HG03575 (cell line): ENCODE data around the gene LHX6.

Source experiments
- ATAC-seq: cut with Tn5 transposase; IDR thresholded peaks from one replicate; pipeline ENCODE4 v1.9.1; 2021; ENCODE audit not compliant: unreplicated experiment, insufficient number of reproducible peaks, low FRiP score; ENCODE audit errors: extremely low read depth

LHX6 gene

DNA sequence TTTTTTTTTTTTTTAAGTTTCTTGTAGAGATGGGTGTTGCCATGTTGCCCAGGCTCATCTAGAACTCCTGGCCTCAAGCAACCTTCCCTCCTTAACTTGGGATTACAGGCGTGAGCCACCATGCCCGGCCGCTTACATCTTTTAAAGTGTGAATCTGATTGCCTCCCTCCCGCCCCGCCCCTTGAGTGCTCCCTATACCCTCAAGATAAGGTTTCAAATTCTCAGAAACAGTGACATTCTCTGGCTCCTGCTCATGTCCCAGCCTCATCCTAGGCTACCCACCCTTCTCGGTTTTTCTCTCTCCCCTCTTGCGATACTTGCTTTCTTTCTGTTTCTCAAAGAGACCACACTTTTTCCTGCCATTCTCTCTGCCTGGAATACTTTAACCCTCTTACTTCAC is 56.6 kb downstream of the LHX6 start:
- ATAC-seq, result no peak

DNA sequence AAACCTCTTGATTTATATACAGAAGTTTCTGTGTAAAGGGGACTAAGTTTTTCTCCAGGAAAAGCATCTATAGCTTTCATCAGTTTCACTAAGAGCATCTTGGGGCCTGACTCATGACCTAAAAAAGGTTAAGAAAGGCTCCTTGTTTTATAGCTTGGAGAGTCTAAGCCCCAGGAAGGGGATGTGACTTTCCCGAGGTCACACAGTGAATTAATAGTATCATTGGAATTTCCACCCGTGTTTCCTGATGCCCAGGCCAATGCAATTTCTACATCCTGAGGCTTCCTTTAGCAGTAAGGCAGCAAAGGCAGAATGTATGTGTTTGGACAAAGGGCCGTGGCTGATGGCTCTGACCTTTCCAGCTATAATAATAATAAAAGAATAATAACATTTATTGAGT is 60.4 kb downstream of the LHX6 start:
- ATAC-seq, result no peak

GRCh38 chr9:122164286-122164685 is 64.5 kb downstream of the LHX6 start:
- no peak for ATAC-seq

DNA sequence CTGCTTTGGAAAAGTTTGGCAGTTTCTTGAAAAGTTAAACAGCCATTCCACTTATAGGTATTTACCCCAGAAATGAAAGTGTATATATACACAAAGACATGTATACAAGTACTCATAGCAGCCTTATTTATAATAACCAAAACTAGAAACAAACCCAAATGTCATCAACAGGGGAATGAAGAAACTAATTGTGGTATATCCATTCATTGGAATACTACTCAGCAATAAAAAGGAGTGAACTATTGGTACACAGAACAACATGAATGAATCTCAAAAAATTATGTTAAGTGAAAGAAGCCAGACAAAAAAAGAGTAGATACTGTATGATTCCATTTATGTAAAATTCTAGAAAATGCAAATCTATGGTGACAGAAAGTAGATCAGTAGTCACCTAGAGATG is 66.3 kb downstream of the LHX6 start:
- no peak for ATAC-seq

GRCh38 chr9:122159925-122160246 is 68.9 kb downstream of the LHX6 start:
- ATAC-seq, result no peak

DNA sequence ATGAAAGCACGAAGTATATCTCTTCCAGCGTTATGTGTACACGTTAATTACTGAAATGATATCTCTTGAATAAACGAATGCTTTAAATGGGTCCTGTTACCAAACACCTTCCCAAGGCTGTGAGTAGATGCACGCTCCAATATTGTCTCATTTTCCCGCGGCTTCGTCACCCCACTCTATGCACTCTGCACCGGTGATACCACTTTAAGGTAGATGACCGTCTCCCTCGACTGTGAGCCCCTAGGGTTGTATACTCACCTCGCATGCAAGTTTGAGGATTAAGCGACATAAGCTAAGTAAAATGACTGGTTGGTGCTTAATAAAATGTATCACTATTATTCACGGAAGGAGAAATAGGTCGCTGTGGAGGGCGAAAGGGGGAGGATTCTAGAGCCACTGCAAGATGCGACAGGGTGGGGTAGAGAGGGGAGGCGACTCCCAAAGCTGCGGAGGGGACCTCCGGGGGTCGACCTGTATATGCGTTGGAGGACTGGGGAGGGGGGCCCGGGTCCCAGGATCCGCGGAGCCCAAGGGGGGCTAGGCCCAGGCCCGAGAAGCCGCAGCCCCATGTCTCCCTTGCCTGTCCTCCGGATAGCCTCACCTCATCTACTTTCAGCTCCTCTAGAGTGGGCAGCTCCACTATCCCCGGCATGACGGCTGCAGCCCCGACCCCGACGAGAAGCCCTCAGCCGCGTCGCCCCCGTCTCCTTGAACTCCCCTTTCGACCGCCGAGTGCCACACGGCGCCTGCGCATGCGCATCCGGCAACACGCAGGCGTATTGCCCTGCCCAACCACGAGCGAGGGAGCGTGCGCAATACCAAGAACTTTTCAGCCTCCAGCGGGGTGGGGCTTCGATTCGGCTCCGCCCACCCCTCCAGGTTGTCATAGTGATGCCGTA is 69.5 kb downstream of the LHX6 start, which contains the start of the genes MORN5 and NDUFA8:
TSS of gene MORN5 (plus strand) at position 883 of the 899 bp plus-strand sequence. CDS start 65 bp downstream, outside the sequence.
TSS of gene NDUFA8 (minus strand) at position 754 of the 899 bp plus-strand sequence. CDS start at position 652, 102 bp downstream.
- ATAC-seq, result peak; percentile 79

- no peak for ATAC-seq
Observed at GRCh38 chr9:122158202-122158601, 70.6 kb downstream of the LHX6 start.

- ATAC-seq, result no peak
Observed at GRCh38 chr9:122155796-122156195, 73.0 kb downstream of the LHX6 start.
